GM12892 (cell line): Measurements from ENCODE around the gene TMEM132A.

Experiments
- POLR2A ChIP-seq: IDR thresholded peaks from 2 replicates; pipeline ENCODE4 v1.6.1; 2011; ENCODE audit warnings: low read depth, low read length, control low read depth
- POLR2AphosphoS5 ChIP-seq: IDR thresholded peaks from 2 replicates; pipeline ENCODE4 v1.6.1; 2011; ENCODE audit warnings: low read depth, low read length, control low read depth

GRCh38 chr11:60926500-60926899, 2.2 kb downstream of the TMEM132A start:
- no peak for TF ChIP-seq POLR2A
- no peak for TF ChIP-seq POLR2AphosphoS5
